BE2C (cell line): ENCODE results near the gene QPCT.

Source experiments
- DNase-seq: peaks from one replicate; pipeline ENCODE4 v3.0.0-alpha.2; 2020
- H3K27me3 ChIP-seq: fragments of 250-450 bp; sonication (Bioruptor Pico); 2 replicates; pipeline ENCODE4 v1.5.1; 2020; ENCODE audit warnings: mild to moderate bottlenecking
- H3K36me3 ChIP-seq: fragments of 250-450 bp; sonication (Bioruptor Pico); 2 replicates; pipeline ENCODE4 v1.5.1; 2020; ENCODE audit warnings: mild to moderate bottlenecking
- H3K4me1 ChIP-seq: fragments of 250-450 bp; sonication (Bioruptor Pico); 2 replicates; pipeline ENCODE4 v1.5.1; 2020
- H3K4me3 ChIP-seq: 2 replicates; pipeline ENCODE4 v1.5.1; 2011; ENCODE audit warnings: low read depth, low read length
- H3K9me3 ChIP-seq: fragments of 250-450 bp; sonication (Bioruptor Pico); 2 replicates; pipeline ENCODE4 v1.5.1; 2020
- TF ChIP-seq, protein P1 (sequence below): IDR thresholded peaks from 2 replicates; pipeline ENCODE4 v1.5.1; 2012; ENCODE audit warnings: mild to moderate bottlenecking, low read depth, low read length

The QPCT gene

DNA sequence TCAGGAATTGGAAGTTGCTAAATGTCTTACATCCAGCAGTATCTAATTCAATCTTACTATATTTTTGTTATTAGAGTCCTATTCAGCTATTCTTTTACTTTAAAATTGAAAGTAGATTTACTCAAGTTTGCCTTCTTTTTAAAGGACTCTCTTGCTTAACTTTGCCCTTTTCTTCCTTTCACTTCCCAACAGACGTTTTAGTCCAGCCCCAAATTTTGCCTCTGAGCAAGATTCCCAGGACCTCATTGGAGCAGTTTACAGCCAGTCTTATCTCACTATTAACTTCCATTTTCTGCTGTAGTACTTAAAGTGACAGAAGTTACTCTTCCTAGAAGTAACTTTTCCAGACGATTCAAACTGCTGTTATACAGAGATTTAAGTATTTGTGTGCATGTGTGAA, 18.1 kb upstream of the QPCT start:
- Histone ChIP-seq H3K4me3 (no peak overlapping the region), H3K9me3 (no peaks in the 10 kb centered on the region), H3K4me1 (peaks cover 2% of the 10 kb centered on the region; the same call in 1 of the 2 replicates), H3K27me3 (no peaks in the 10 kb centered on the region), H3K36me3 (no peaks in the 10 kb centered on the region; the same call in 1 of the 2 replicates)
- TF ChIP-seq, protein P1, sequence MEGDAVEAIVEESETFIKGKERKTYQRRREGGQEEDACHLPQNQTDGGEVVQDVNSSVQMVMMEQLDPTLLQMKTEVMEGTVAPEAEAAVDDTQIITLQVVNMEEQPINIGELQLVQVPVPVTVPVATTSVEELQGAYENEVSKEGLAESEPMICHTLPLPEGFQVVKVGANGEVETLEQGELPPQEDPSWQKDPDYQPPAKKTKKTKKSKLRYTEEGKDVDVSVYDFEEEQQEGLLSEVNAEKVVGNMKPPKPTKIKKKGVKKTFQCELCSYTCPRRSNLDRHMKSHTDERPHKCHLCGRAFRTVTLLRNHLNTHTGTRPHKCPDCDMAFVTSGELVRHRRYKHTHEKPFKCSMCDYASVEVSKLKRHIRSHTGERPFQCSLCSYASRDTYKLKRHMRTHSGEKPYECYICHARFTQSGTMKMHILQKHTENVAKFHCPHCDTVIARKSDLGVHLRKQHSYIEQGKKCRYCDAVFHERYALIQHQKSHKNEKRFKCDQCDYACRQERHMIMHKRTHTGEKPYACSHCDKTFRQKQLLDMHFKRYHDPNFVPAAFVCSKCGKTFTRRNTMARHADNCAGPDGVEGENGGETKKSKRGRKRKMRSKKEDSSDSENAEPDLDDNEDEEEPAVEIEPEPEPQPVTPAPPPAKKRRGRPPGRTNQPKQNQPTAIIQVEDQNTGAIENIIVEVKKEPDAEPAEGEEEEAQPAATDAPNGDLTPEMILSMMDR: no peak
- no peak for DNase-seq

DNA sequence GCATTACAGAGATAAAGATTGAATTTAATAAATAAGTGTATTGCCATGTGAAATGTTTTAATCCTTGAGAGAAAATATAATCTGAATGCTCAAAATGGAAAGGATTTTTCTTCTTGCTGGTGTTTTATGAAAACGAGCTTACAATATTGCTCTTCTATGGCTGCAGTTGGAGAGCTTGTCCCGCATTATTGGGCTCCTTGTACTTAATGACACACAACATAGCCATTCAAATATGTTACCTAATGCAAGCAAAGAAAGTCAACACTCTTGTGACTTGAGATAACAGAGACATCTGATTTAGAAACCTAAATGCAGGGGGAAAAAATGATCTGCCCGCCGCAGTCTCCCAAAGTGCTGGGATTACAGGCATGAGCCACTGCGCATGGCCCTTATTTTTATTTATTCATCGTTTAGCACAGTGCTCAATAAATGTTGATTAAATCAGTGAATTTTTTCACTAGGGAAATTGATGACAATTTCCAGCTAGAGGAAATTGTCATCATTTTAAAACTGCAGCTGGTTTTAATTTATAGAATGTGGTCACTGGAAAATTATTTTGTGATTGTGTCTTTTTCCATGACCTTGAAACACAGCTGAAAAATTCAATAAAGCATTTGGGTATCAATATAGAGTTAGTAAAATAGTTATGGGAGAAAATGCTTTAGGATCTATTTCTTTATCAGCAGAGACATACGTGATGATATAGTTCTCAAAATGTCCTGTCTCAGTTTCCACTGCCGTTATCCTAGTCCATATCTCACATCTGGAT, 17.4 kb upstream of the QPCT start:
- DNase-seq: no peak
- H3K27me3 ChIP-seq: no peaks in the 10 kb centered on the region
- no peaks in the 10 kb centered on the region for H3K4me1 ChIP-seq
- no peak overlapping the region for H3K4me3 ChIP-seq
- TF ChIP-seq, protein P1: no peak
- H3K9me3 ChIP-seq: no peaks in the 10 kb centered on the region
- no peaks in the 10 kb centered on the region for H3K36me3 ChIP-seq

DNA sequence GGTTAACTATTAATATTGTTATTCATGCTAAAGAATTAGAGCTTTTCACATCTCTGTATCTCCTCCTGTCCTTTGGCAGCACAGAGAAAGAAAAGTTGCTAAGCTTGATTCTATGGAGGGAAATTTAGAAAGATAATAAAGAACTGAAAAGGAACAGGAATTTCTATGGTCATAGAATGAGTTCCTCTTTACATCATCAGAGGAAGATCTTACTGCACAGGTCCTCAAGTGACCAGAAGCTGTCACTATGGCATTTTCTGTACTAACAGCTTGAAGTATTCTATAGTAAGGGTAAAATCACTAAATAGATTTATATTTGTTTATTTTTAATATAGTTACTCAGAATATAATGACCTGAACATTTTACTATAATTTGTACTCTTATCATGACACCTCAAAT, 13.7 kb upstream of the QPCT start:
- no peak for DNase-seq
- Histone ChIP-seq H3K27me3 (no peaks in the 10 kb centered on the region), H3K9me3 (no peaks in the 10 kb centered on the region), H3K4me3 (no peak overlapping the region), H3K36me3 (no peaks in the 10 kb centered on the region), H3K4me1 (no peaks in the 10 kb centered on the region)
- TF ChIP-seq, protein P1: no peak

DNA sequence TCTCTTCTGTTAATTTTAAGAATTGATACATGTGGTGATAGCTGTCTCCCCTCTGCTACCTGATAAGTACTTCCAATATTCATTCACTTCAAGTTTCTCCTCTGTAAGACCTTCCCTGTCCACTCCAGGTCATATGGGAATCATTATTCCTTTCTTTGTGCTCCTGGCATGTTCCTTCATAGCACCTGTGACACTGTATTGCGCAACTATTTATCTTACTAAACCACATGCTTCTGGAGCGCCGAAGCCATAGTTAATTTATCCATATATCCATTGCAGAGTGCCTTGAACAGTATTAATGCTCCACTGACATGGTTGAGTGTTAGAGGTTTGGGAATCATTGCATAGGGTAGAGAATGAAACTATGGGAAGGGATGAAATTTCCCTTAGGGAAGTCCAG, 11.9 kb upstream of the QPCT start:
- H3K27me3 ChIP-seq: no peaks in the 10 kb centered on the region
- no peak for DNase-seq
- H3K9me3 ChIP-seq: no peaks in the 10 kb centered on the region
- H3K4me3 ChIP-seq: no peak overlapping the region
- TF ChIP-seq, protein P1: no peak
- no peaks in the 10 kb centered on the region for H3K36me3 ChIP-seq
- H3K4me1 ChIP-seq: no peaks in the 10 kb centered on the region

DNA sequence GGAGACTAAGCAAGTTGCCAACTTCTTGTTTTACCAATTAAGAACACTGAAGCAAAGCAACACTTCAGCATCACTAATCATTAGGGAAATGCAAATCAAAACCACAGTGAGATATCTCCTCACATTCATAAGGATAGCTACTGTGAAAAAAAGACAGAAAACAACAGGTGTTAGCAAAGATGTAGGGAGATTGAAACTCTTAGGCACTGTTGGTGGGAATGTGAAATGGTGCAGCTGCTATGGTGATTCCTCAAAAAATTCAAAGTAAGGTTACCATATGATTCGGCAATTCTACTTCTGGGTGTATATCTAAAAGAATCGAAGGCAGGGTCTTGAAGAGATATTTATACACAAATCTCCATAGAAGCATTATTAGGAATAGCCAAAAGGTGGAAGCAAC, 11.2 kb upstream of the QPCT start:
- no peak overlapping the region for H3K4me3 ChIP-seq
- no peaks in the 10 kb centered on the region for H3K9me3 ChIP-seq
- no peaks in the 10 kb centered on the region for H3K27me3 ChIP-seq
- TF ChIP-seq, protein P1: no peak
- H3K36me3 ChIP-seq: no peaks in the 10 kb centered on the region
- no peaks in the 10 kb centered on the region; the same call in 1 of the 2 replicates for H3K4me1 ChIP-seq
- no peak for DNase-seq

DNA sequence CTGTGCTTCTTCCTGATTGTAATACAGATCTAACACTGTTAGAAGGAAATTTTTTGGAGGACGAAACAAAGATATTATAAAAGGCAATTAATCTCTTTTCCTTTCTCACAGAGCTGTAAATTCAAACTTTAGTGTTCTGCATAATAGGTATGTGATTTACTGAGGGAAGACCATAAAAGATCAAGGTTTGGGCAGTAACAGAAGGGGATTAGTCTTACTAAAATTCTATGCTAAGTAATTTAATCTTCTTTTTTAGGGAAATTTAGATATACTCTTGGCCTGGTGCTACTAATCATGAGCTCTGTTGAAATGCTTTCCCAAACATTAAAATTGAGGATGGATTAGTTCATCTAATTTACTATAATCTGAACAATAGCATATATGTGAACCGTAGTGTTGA, 8.8 kb upstream of the QPCT start:
- no peak for DNase-seq
- TF ChIP-seq, protein P1: no peak
- no peak overlapping the region for H3K4me3 ChIP-seq
- no peaks in the 10 kb centered on the region for H3K9me3 ChIP-seq
- peaks cover 11% of the 10 kb centered on the region for H3K4me1 ChIP-seq
- H3K36me3 ChIP-seq: no peaks in the 10 kb centered on the region
- H3K27me3 ChIP-seq: no peaks in the 10 kb centered on the region
